Prostate gland (tissue), 2 donors: ENCODE data around the gene PEX14. TPM values are rescaled to one million over a fixed set of nuclear protein-coding genes. Genes with fewer than 3 reads are reported as not detected.

ENCODE experiments used
- DNase-seq: peaks from one replicate; pipeline ENCODE4 v3.0.0-alpha.2; 2019; ENCODE audit warnings: low spot score
- H3K27ac ChIP-seq, 2 donors: fragments of 200-600 bp; sonication (generic); 2 replicates each; pipeline ENCODE4 v1.5.1; 2017 to 2019
- H3K27me3 ChIP-seq: fragments of 200-600 bp; sonication (generic); replicated peaks from 2 replicates; pipeline ENCODE4 v1.5.1; 2019; ENCODE audit not compliant: insufficient read depth
- H3K36me3 ChIP-seq, 2 donors: fragments of 200-600 bp; sonication (generic); 1 replicate in 1 of 2; 2 replicates in 1 of 2; pipeline versions ENCODE4 v1.5.1 to v1.8.1; 2017 to 2019
- H3K4me1 ChIP-seq: fragments of 200-600 bp; sonication (generic); replicated peaks from 2 replicates; pipeline ENCODE4 v1.5.1; 2019
- H3K4me3 ChIP-seq, 2 donors: fragments of 200-600 bp; sonication (generic); 2 replicates each; pipeline ENCODE4 v1.5.1; 2017 to 2019
- H3K9me3 ChIP-seq: fragments of 200-600 bp; sonication (generic); 2 replicates; pipeline ENCODE4 v1.5.1; 2017
- CTCF ChIP-seq, 4 experiments: fragments of 200-600 bp in 2 of 4; fragments of 450-650 bp in 2 of 4; sonication (generic) in 2 of 4; IDR thresholded peaks; 1 replicate in 3 of 4; 2 replicates in 1 of 4; pipeline ENCODE4 v1.5.1; 2016 to 2019; ENCODE audit warnings: antibody characterized with exemption in 4 of 4, mild to moderate bottlenecking in 2 of 4, moderate library complexity in 2 of 4
- POLR2A ChIP-seq: fragments of 450-650 bp; IDR thresholded peaks from one replicate; pipeline ENCODE4 v1.6.1; 2016; ENCODE audit warnings: antibody characterized with exemption, mild to moderate bottlenecking
- POLR2AphosphoS5 ChIP-seq: sonication (generic); formaldehyde crosslinking; IDR thresholded peaks from one replicate; pipeline ENCODE4 v1.6.1; 2017; ENCODE audit warnings: antibody characterized with exemption
- WGBS: methylation state at CpG from one replicate; pipeline ENCODE4 v1.1.5; 2018; 5-methylcytosine and 5-hydroxymethylcytosine counted together
- intact Hi-C: fragments of 100-400 bp; cut with DNase I; formaldehyde crosslinking; loops from one replicate; pipeline ENCODE4 v1.14.2; 2022
- total RNA-seq, 2 donors: library from RNA; depleted of rRNA; stranded (reverse); fragments of >200 nt; gene quantifications; one replicate each; pipeline ENCODE4 v1.1.0, GENCODE V29; 2016

PEX14 gene
- total RNA-seq, 2 donors from 2014 or later, result 26.1 to 34.7 TPM

GRCh38 chr1:10559386-10559785 lies 84.6 kb downstream of the PEX14 start:
- Histone ChIP-seq H3K27me3 (no peaks in the 10 kb centered on the region), H3K27ac (no peak overlapping the region), H3K36me3 (no peaks in the 10 kb centered on the region), H3K9me3 (no peaks in the 10 kb centered on the region), H3K4me3 (no peak overlapping the region), H3K4me1 (peaks cover 4% of the 10 kb centered on the region)
- intact Hi-C loops, result no loop called here
- DNase-seq, result no peak
- 96% methylated on average over 8 of the region's 8 CpGs for WGBS
- TF ChIP-seq POLR2AphosphoS5 (no peak), CTCF (IDR thresholded peaks at IDR 0.05) (no peak), POLR2A (no peak)

DNA sequence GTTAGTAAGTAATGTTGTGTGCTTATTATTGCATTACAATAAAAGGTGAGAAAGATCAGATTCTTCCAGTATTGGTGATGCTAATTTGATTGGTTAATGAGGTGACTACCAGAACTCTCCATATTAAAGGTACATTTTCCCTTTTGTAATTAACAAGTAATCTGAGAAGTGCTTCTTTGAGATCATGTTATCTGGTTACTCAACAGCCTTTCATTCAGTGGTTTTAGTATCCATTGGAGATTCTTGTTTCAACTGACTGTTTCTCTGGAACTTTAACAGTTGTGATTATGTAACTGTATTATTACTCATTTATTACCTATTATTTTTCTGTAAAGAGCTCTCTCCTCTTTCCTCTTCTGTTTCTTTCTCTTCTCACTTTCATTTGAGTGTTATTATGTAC lies 86.7 kb downstream of the PEX14 start:
- Histone ChIP-seq H3K27me3 (no peaks in the 10 kb centered on the region), H3K9me3 (no peaks in the 10 kb centered on the region), H3K4me1 (no peaks in the 10 kb centered on the region), H3K27ac (no peak overlapping the region), H3K36me3 (no peaks in the 10 kb centered on the region), H3K4me3 (no peak overlapping the region)
- TF ChIP-seq CTCF (IDR thresholded peaks at IDR 0.05) (no peak), POLR2A (no peak), POLR2AphosphoS5 (no peak)
- DNase-seq, result no peak
- intact Hi-C loops, result no loop called here

- H3K4me1 ChIP-seq, result no peaks in the 10 kb centered on the region
- no peaks in the 10 kb centered on the region for H3K9me3 ChIP-seq
- DNase-seq, result no peak
- no peaks in the 10 kb centered on the region for H3K36me3 ChIP-seq
- H3K27me3 ChIP-seq, result no peaks in the 10 kb centered on the region
- intact Hi-C loops, result no loop called here
- no peak overlapping the region for H3K27ac ChIP-seq
- no peak for TF ChIP-seq POLR2A
- TF ChIP-seq POLR2AphosphoS5, result no peak
- TF ChIP-seq CTCF (IDR thresholded peaks at IDR 0.05), result no peak
- no peak overlapping the region for H3K4me3 ChIP-seq
- WGBS, result 96% methylated on average over 3 of the region's 3 CpGs
Observed at GRCh38 chr1:10561955-10562354, 87.2 kb downstream of the PEX14 start.

GRCh38 chr1:10564063-10564462 lies 89.3 kb downstream of the PEX14 start:
- no peak for DNase-seq
- Histone ChIP-seq H3K27ac (no peak overlapping the region), H3K36me3 (no peaks in the 10 kb centered on the region), H3K4me1 (no peaks in the 10 kb centered on the region), H3K27me3 (no peaks in the 10 kb centered on the region), H3K9me3 (no peaks in the 10 kb centered on the region), H3K4me3 (no peak overlapping the region)
- TF ChIP-seq POLR2AphosphoS5, result peak; percentile 16
- TF ChIP-seq POLR2A, result no peak
- WGBS, result 86% methylated on average over 2 of the region's 2 CpGs
- intact Hi-C loops, result no loop called here

- no peak for DNase-seq
Observed at GRCh38 chr1:10569531-10569930, 94.8 kb downstream of the PEX14 start.

More at GRCh38 chr1:10569531-10569930, 94.8 kb downstream of the PEX14 start:
- H3K4me1 ChIP-seq, result no peaks in the 10 kb centered on the region
- no peak for TF ChIP-seq POLR2AphosphoS5
- no peak for TF ChIP-seq CTCF (IDR thresholded peaks at IDR 0.05)
- no peak for TF ChIP-seq POLR2A
- intact Hi-C loops, result no loop called here
- H3K27me3 ChIP-seq, result no peaks in the 10 kb centered on the region
- H3K4me3 ChIP-seq, result no peak overlapping the region
- H3K9me3 ChIP-seq, result no peaks in the 10 kb centered on the region
- H3K27ac ChIP-seq, result no peak overlapping the region
- WGBS, result 96% methylated on average over 1 of the region's 1 CpG
- H3K36me3 ChIP-seq, result no peaks in the 10 kb centered on the region
